Stimulated activated CD8-positive, alpha-beta memory T cell treated with anti-CD3 and anti-CD28 coated beads, Interleukin-4, amount 100 ng/mL, for 1 hour (primary cell): ENCODE measurements around the gene GAL.

Experiments used
- DNase-seq, 2 donors: peaks; one replicate each; pipeline ENCODE4 v3.0.0-alpha.2; 2020; ENCODE audit warnings: low read depth in 2 of 2, low spot score in 1 of 2

The GAL gene

DNA sequence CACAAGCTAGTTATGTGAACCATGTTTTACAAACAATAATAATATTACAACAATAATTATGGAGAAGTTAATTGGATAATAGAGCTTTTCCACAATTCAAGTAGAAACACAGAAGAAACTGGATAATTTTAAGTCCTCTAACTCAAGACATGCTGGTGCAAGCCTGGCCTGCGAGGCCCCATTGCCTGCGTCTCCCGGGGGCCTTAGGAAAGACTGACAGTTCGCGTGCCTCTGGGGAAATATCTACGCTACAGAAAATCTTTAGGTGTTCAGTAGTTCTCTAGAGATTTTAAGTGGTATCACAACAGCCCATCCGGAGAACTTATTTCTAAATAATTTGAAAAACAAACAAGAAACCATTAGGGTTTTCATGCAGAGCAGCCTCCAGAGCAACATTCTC lies 23.2 kb downstream of the GAL start:
- DNase-seq, result no peak

DNA sequence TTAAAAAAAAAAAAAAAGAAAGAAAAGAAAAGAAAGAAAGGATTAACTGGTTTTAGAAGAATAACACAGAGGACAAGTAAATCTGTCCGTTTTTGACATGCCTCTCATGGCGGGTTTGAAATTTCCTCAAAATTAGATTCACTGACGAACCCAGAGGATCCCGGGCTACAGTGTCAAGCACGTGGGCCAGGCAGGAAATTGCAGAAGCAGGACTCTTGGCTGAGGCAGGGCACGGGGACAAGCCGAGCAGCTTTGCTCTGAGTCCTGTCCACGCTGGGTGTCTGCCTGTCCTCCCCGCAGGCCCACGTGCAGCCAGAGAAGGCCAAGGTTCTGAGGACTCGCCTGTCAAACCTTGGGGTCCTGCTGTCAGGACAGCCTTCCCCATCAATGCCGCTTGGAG lies 24.7 kb downstream of the GAL start:
- DNase-seq, result no peak

DNA sequence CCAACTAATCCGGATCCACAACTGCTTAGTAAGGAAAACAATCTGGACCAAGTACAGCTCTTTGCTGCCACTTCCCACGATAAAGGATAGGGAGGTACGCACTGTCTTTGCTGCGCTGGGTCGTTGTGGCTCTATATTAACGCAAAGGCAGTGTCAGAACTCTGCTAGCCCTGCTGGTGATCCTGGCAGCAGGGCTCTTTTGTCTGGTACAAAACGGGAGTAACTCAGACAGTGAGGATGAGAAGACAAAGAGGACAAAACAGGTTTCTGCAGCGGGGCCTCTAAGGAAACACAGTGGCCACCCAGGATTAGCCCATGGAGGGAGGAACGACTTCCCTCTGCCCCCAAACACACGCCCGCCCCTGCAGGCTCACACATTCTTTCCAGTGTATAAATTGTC lies 26.1 kb downstream of the GAL start:
- no peak for DNase-seq

DNA sequence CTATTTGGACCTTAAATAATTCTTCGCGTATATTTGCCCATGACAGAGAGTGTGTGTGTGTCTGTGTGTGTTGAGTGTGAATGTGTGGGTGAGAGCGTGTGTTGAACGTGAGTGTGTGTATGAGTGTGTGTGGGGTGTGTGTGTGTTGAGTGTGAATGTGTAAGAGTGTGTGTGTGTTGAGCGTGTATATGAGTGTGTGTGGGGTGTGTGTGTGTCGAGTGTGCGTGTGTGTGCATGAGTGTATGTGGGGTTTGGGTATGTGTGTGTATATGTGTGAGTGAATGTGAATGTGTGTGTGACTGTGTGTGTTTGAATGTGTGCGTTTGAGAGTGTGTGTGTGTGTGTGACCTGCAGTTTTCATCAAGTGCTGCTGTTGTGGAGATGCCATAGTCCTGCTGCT lies 26.8 kb downstream of the GAL start:
- no peak for DNase-seq

DNA sequence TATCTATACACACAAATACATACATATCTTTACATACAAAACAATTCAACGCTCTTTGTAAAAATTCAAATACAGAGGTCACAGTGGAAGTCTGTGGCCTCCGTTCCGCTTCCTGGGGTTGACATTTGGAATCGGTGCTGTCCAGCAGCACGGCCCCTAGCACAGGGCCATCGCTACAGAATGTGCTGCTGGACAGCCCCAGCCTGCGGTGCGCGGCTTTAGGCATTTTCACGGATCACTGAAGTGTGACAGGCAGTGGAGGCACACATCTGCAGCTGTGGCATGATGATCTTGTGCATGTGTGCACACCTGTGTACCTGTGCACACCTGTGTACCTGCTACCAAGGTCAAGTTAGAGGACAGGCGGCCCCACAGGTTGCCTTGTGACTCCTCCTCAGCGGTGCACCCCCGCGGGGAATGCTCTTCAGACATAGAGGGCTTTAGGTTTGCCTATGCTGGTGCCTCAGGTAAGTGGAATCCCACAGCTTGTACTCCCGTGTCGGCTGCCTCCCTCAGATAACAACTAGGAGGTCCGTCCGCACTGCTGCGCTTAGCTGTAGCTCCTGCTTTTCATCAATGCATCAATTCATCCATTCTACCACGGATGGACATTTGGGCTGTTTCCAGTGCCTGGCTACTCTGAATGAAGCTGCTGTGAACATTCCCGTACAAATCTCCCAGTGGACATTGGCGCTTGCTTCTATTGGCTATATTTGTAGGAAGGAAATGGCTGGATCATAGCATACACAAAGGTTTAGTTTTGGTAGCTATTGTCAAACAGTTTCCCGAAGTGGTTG lies 29.9 kb downstream of the GAL start:
- no peak for DNase-seq

DNA sequence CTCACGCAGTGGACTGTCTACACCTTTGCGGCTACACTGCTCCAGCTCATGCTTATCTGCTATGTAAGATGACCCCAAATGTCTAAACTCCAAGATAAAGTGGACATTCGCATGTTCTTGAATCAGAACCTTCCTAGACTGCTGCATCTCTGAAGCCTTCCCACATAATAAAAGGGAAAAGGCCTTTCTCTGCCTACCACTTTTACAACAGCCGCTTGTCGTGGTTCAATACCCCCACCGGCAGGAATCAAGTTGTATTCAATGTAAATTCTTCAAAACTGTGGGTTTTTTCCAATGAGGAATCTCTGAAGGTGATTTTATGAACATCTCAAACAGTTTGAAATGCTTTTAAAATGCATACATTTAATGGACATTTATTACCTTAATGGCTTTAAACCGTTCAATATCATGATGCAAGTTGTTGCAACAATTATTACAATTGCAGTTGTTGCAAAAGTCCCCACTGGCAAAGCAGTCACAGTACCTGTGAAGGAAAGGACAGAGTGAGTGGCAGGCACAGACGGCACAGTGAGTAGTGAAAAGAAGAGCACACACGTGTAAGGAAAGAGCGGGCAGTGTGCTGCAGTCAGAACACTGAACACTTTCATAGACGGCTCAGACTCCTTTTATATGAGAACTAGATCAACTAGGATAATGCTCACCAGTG lies 31.2 kb downstream of the GAL start:
- DNase-seq, result no peak

DNA sequence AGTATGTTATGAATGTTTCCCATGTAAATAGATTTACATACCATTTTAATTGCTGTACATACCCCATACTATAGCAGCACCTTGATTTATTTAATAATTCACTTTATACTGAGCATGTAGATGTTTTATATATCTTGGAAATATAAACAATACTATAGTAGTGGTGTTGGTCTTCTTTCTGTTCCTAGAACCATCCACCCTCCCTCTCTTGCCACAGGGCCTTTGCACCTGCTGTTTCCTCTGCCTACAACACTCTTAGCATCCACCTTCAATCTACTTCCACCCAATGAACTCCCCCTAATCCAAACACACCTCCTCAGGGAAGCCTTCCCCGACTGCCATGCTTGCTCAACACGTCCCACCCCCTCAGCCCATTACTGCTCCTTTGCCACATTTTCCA lies 36.7 kb downstream of the GAL start:
- DNase-seq, result no peak

DNA sequence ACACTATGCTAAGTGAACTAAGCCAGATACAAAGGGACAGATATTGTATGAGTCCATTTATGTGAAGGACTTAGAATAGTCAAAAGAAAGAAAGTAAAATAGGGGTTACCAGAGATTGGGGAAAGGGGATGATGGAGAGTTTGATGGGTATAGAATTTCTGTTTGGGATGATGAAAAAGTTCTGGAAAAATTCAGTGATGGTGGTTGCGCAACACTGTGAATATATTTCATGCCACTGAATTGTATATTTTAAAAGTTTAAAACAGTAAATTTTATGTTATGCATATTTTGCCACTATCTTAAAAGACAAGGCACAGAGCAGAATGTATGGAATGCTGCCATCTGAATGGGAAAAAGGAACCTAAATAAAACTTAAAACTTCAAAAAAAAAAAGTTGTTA lies 37.8 kb downstream of the GAL start:
- DNase-seq, result no peak

DNA sequence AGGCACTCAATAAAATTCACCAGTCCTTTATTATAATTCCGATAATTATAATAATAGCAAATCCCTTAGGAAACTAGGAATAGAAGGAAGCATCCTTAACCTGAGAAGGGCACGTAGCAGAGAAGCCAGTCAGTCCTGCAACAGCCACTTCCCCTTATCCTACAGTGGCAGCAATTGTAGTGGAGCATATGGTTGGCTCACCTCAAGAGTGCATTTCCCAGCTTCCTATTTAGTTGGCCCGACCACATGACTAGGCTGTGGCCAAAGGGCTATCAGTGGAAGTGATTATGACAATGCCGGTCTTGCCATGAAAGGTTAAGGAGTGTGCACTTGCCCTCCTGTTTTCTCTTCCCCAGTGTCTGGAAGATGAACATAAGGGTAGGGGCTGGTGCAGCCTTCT lies 39.9 kb downstream of the GAL start:
- DNase-seq, result no peak

DNA sequence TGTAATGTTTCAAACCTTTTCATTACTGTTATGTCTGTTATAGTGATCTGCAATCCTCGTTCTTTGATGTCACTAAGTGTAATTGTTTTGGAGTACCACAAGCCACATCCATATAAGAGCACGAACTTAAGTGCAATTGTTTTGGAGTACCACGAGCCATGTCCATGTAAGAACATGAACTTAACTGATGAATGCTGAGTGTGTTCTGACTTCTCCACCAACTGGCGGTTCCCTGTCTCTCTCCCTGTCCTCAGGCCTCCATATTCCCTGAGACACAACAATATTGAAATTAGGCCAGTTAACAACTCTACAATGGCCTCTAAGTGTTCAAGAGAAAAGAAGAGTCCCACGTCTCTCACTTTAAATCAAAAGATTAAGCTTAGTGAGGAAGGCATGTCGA lies 43.4 kb downstream of the GAL start:
- DNase-seq, result no peak

DNA sequence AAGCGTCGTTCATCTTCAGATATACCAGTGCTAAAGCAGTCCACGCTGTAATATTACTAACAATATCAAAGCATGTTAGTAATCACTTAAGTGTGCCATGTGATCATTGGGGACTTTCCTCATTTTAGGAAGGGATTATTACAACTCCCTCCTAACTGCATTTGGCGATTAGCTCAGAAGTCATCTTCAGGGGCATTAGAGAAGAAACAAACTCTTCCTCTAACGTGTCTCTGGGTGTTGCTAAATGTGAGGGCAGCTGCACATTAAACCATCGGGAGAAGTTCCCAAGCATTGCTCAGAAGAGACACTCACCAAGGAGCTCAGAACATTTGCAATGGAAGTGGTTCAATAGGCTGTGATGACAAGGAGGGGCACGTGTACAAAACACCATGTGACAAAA lies 49.8 kb downstream of the GAL start:
- DNase-seq, result no peak

DNA sequence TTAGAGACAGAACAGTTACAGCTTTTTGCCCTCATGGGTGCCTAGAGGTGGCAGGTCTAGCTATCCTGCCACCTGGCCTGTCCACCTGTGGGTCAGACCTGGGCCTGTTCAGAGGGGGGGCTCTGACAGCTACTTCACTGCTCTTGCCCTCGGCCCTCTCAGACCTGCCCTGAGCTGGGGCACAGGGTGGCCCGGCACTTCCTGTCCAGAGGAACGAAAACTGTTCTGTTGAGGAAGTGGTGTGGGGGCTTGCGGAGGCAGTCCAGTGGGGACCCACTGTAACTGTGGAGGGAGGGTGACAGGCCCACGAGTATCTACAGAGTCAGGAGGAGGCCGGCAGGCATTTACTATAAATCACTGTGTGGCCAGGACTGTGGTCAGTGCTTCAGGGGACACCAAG lies 50.8 kb downstream of the GAL start:
- DNase-seq, result no peak

DNA sequence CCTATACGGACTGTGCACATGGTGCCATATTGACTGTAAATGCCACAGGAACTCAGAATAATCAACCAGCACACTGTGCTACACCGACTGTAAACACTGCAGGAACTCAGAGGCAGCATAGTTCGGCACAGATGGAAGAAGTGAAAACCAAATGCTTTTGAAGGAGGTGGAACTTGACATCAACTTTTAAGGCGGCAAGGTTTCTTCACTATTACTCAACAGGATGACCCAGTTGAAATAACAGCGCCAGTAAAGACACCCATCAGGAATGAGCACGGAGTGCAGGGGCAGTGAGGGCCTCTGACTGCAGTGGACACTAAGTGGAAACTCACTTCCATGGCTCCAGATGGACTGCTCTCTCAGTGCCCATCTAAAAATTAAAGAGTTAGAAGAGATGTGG lies 51.3 kb downstream of the GAL start:
- DNase-seq, result no peak
